Panc1 (cell line): ENCODE results near the gene CTNND2. TPM values are rescaled to one million over a fixed set of nuclear protein-coding genes. Genes with fewer than 3 reads are reported as not detected.

Experiments used
- ATAC-seq: fragments of 200-7000 bp; cut with Tn5 transposase; 2 replicates; pipeline ENCODE4 v1.9.1; 2020; ENCODE audit warnings: mild to moderate bottlenecking, moderate library complexity
- BruUV-seq: library from RNA; stranded (reverse); fragments of 400-500 nt; replicated peaks from 2 replicates; lab custom pipeline; 2021; lab: Mats Ljungman, UMichigan
- CTCF ChIA-PET: fragments of 300-600 bp; sonication (Branson Sonifier 250); formaldehyde crosslinking; loops from one replicate; lab custom pipeline; 2022; ENCODE audit warnings: antibody characterized with exemption; lab: Charles Lee
- POLR2A ChIA-PET: fragments of 300-600 bp; sonication (Branson Sonifier 250); formaldehyde crosslinking; loops from one replicate; lab custom pipeline; 2022; ENCODE audit warnings: antibody characterized with exemption; lab: Charles Lee
- DNase-seq: peaks from one replicate; pipeline ENCODE4 v3.0.0-alpha.2; 2010; ENCODE audit warnings: low read depth, low spot score
- H3K27ac ChIP-seq: 2 replicates; pipeline ENCODE4 v1.5.1; 2011; ENCODE audit warnings: mild to moderate bottlenecking, low read length, inconsistent platforms
- H3K27me3 ChIP-seq: fragments of 200-500 bp; sonication (Bioruptor generic); 2 replicates; pipeline ENCODE4 v1.6.0; 2014; ENCODE audit warnings: low read length, inconsistent platforms; ENCODE audit not compliant: control insufficient read depth, insufficient read depth
- H3K36me3 ChIP-seq: fragments of 200-500 bp; sonication (Bioruptor generic); 2 replicates; pipeline ENCODE4 v1.5.1; 2014; ENCODE audit warnings: inconsistent platforms, mild to moderate bottlenecking, low read length, moderate library complexity; ENCODE audit not compliant: control insufficient read depth, insufficient read depth
- H3K4me1 ChIP-seq: 2 replicates; pipeline ENCODE4 v1.5.1; 2011; ENCODE audit warnings: inconsistent platforms, mild to moderate bottlenecking, low read length, moderate library complexity; ENCODE audit not compliant: control insufficient read depth, insufficient read depth
- H3K4me3 ChIP-seq, 2 experiments: 2 replicates each; pipeline ENCODE4 v1.5.1; 2011 to 2012; ENCODE audit warnings: low read depth in 2 of 2, low read length in 2 of 2, mild to moderate bottlenecking in 2 of 2, inconsistent platforms in 1 of 2, moderate library complexity in 1 of 2
- H3K9me3 ChIP-seq: fragments of 200-500 bp; sonication (Bioruptor generic); 2 replicates; pipeline ENCODE4 v1.5.1; 2014; ENCODE audit warnings: low read depth, mild to moderate bottlenecking, inconsistent platforms, low read length, moderate library complexity; ENCODE audit not compliant: control insufficient read depth, insufficient read depth
- CTCF ChIP-seq: fragments of 450-650 bp; IDR thresholded peaks from 2 replicates; pipeline ENCODE4 v1.5.1; 2017; ENCODE audit warnings: mild to moderate bottlenecking
- POLR2AphosphoS5 ChIP-seq: IDR thresholded peaks from 2 replicates; pipeline ENCODE4 v1.6.1; 2012; ENCODE audit warnings: mild to moderate bottlenecking, low read depth, low read length, moderate library complexity
- SIN3A ChIP-seq: IDR thresholded peaks from 2 replicates; pipeline ENCODE4 v1.6.1; 2012; ENCODE audit warnings: low read depth, mild to moderate bottlenecking, low read length, moderate library complexity, borderline replicate concordance; ENCODE audit not compliant: insufficient read depth
- TCF7L2 ChIP-seq: IDR thresholded peaks from 2 replicates; pipeline ENCODE4 v1.6.1; 2011; ENCODE audit warnings: mild to moderate bottlenecking, low read depth, low read length, inconsistent platforms
- in situ Hi-C: cut with HindIII; loops from 2 replicates; pipeline ENCODE4 v1.10.0; 2016; ENCODE audit warnings: low sequenced_read_pairs, low pct_unique_long_range_greater_than_20kb
- intact Hi-C: fragments of 100-400 bp; cut with micrococcal nuclease; formaldehyde crosslinking; loops from one replicate; pipeline ENCODE4 v1.10.0; 2022; ENCODE audit not compliant: unreplicated experiment
- total RNA-seq: library from RNA; stranded (reverse); gene quantifications from one replicate; pipeline ENCODE4 v1.2.1, GENCODE V29; 2021; ENCODE audit not compliant: unreplicated experiment
- TF ChIP-seq, protein P1 (sequence below), 2 experiments: IDR thresholded peaks; 2 replicates each; pipeline ENCODE4 v1.6.1; 2011 to 2012; ENCODE audit warnings: low read depth in 2 of 2, control low read depth in 1 of 2, low read length in 1 of 2, mild to moderate bottlenecking in 1 of 2, moderate library complexity in 1 of 2; ENCODE audit not compliant: insufficient read depth in 1 of 2

CTNND2 gene
- total RNA-seq, 1 experiment from 2014 or later, result 1.0 TPM

GRCh38 chr5:11026543-11026942 lies 877.7 kb downstream of the CTNND2 start:
- H3K4me3 ChIP-seq, result no peak overlapping the region
- CTCF ChIA-PET, result no interaction called here
- in situ Hi-C loops (no loop called here), intact Hi-C loops (no loop called here)
- no peak for DNase-seq
- no peak for ATAC-seq
- H3K36me3 ChIP-seq, result no peaks in the 10 kb centered on the region
- no TSS peak for BruUV-seq
- no peak overlapping the region for H3K27ac ChIP-seq
- POLR2A ChIA-PET, result no interaction called here
- H3K27me3 ChIP-seq, result peaks cover 8% of the 10 kb centered on the region; the same call in 1 of the 2 replicates
- no peak for TF ChIP-seq CTCF
- TF ChIP-seq TCF7L2, result no peak
- no peak for TF ChIP-seq SIN3A
- TF ChIP-seq POLR2AphosphoS5, result no peak
- TF ChIP-seq, protein P1, sequence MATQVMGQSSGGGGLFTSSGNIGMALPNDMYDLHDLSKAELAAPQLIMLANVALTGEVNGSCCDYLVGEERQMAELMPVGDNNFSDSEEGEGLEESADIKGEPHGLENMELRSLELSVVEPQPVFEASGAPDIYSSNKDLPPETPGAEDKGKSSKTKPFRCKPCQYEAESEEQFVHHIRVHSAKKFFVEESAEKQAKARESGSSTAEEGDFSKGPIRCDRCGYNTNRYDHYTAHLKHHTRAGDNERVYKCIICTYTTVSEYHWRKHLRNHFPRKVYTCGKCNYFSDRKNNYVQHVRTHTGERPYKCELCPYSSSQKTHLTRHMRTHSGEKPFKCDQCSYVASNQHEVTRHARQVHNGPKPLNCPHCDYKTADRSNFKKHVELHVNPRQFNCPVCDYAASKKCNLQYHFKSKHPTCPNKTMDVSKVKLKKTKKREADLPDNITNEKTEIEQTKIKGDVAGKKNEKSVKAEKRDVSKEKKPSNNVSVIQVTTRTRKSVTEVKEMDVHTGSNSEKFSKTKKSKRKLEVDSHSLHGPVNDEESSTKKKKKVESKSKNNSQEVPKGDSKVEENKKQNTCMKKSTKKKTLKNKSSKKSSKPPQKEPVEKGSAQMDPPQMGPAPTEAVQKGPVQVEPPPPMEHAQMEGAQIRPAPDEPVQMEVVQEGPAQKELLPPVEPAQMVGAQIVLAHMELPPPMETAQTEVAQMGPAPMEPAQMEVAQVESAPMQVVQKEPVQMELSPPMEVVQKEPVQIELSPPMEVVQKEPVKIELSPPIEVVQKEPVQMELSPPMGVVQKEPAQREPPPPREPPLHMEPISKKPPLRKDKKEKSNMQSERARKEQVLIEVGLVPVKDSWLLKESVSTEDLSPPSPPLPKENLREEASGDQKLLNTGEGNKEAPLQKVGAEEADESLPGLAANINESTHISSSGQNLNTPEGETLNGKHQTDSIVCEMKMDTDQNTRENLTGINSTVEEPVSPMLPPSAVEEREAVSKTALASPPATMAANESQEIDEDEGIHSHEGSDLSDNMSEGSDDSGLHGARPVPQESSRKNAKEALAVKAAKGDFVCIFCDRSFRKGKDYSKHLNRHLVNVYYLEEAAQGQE (IDR thresholded peaks at IDR 0.05; ENCODE audit: insufficient read depth in 1 of 2, low read depth in 2 of 2, low read length in 1 of 2), result no peak
- H3K4me1 ChIP-seq, result no peaks in the 10 kb centered on the region
- H3K9me3 ChIP-seq, result 0 out of 2 replicates have a peak, but pooled peaks cover 8% of the 10 kb centered on the region

- in situ Hi-C loops, result no loop called here
- Histone ChIP-seq H3K4me1 (no peaks in the 10 kb centered on the region), H3K9me3 (no peaks in the 10 kb centered on the region), H3K27ac (no peak overlapping the region), H3K36me3 (no peaks in the 10 kb centered on the region), H3K27me3 (peaks cover 8% of the 10 kb centered on the region; the same call in 1 of the 2 replicates), H3K4me3 (no peak overlapping the region)
- ATAC-seq (no peak), DNase-seq (no peak)
- POLR2A ChIA-PET, result no interaction called here
- intact Hi-C loops, result no loop called here
- no TSS peak for BruUV-seq
- CTCF ChIA-PET, result interaction anchor here (0.5 kb wide), 1 partner anchor 43 kb away, joined by 3 read pairs; no protein-coding TSS in a partner anchor
- no peak for TF ChIP-seq TCF7L2
- TF ChIP-seq, protein P1 (IDR thresholded peaks at IDR 0.05; ENCODE audit: insufficient read depth in 1 of 2, low read depth in 2 of 2, low read length in 1 of 2), result no peak
- no peak for TF ChIP-seq POLR2AphosphoS5
- no peak for TF ChIP-seq CTCF
- no peak for TF ChIP-seq SIN3A
These were observed 880.3 kb downstream of the CTNND2 start for GRCh38 chr5:11023945-11024344.
